ENCODE results near the gene PLCB1. TPM values are rescaled to one million over a fixed set of nuclear protein-coding genes. Genes with fewer than 3 reads are reported as not detected.
A peak's percentile ranks its signal among the peaks of the same experiment; 100 is the strongest.

Gene PLCB1
- total and polyA plus RNA-seq, 2 of the 4 experiments (the other 2 are of a cell fraction): 5.6 to 16.1 TPM

GRCh38 chr20:8200220-8200619 lies 68.2 kb downstream of the PLCB1 start:
- peaks cover 7 to 11% of the 10 kb centered on the region in 2 experiments for H3K79me1 ChIP-seq (ENCODE audit: low read depth in 1 of 2, low read length in 2 of 2)
- H3K56ac ChIP-seq (ENCODE audit: extremely low read depth, insufficient read depth, low read length): no peak overlapping the region
- H3K23ac ChIP-seq (ENCODE audit: low read depth, low read length): no peak overlapping the region
- TF ChIP-seq FOS (IDR thresholded peaks at IDR 0.05; ENCODE audit: low read depth, low read length) (no peak), MAZ (IDR thresholded peaks at IDR 0.05; ENCODE audit: borderline replicate concordance, low read depth, low read length) (no peak), MAFK (IDR thresholded peaks at IDR 0.05; ENCODE audit: low read depth, low read length) (peak; percentile 53; the same call in 1 of the 2 replicates), NFE2L2 (IDR thresholded peaks at IDR 0.05; ENCODE audit: low read depth, low read length) (no peak), SMC3 (IDR thresholded peaks at IDR 0.05; ENCODE audit: low read depth, low read length) (no peak), MXI1 (IDR thresholded peaks at IDR 0.05; ENCODE audit: borderline replicate concordance, low read depth, low read length) (no peak), RCOR1 (IDR thresholded peaks at IDR 0.05; ENCODE audit: insufficient replicate concordance, low read length) (no peak), POLR2A (IDR thresholded peaks at IDR 0.05; ENCODE audit: low read depth, low read length) (no peak)
- H3K27me3 ChIP-seq (ENCODE audit: control insufficient read depth, insufficient read depth, low read length): no peaks in the 10 kb centered on the region
- DNase-seq (no peak), ATAC-seq (ENCODE audit: low read depth) (no peak)
- no peak overlapping the region for H2AK5ac ChIP-seq (ENCODE audit: low read depth, low read length)
- H2BK120ac ChIP-seq (ENCODE audit: low read depth, low read length): no peak overlapping the region
- no peak overlapping the region for H3K14ac ChIP-seq (replicated peaks; ENCODE audit: low read depth, low read length)
- no peak overlapping the region for H2BK15ac ChIP-seq (ENCODE audit: low read depth, low read length)
- ChIA-PET POLR2A (ENCODE audit: unreplicated experiment) (no interaction called here), CTCF (no interaction called here)
- no peak overlapping the region for H3K4me3 ChIP-seq (ENCODE audit: insufficient read depth, low read depth, low read length)
- intact Hi-C loops (cut with micrococcal nuclease) (no loop called here), in situ Hi-C loops (cut with MboI; ENCODE audit: low sequenced_read_pairs) (no loop called here), dilution Hi-C loops (cut with HindIII; ENCODE audit: low sequenced_read_pairs, unreplicated experiment) (no loop called here)
- H2BK5ac ChIP-seq (ENCODE audit: low read depth, low read length, poor library complexity, severe bottlenecking): no peak overlapping the region
- H4K5ac ChIP-seq (ENCODE audit: low read depth, low read length): no peak overlapping the region
- no peak overlapping the region for H3K4me2 ChIP-seq (ENCODE audit: low read depth, low read length)
- H2AFZ ChIP-seq (replicated peaks; ENCODE audit: low read length, poor library complexity): no peak overlapping the region
- H3K18ac ChIP-seq (ENCODE audit: low read depth, low read length): no peak overlapping the region
- no TSS peak for BruUV-seq (replicated peaks)
- no peak overlapping the region for H3K9ac ChIP-seq (ENCODE audit: low read depth, low read length)
- H3K27ac ChIP-seq (ENCODE audit: insufficient read depth, low read length): no peak overlapping the region
- no peaks in the 10 kb centered on the region; the same call in 1 of the 2 replicates for H3K4me1 ChIP-seq (ENCODE audit: control insufficient read depth, insufficient read depth, low read length)
- H2AK9ac ChIP-seq (replicated peaks; ENCODE audit: low read depth, low read length, poor library complexity): no peak overlapping the region
- H4K91ac ChIP-seq (ENCODE audit: insufficient read depth, low read depth, low read length): no peak overlapping the region
- no peaks in the 10 kb centered on the region for H3K9me1 ChIP-seq (ENCODE audit: insufficient read depth, low read length)
- no peaks in the 10 kb centered on the region for H3K36me3 ChIP-seq (ENCODE audit: control insufficient read depth, insufficient read depth, low read length)
- H4K20me1 ChIP-seq (ENCODE audit: insufficient read depth, low read length): no peaks in the 10 kb centered on the region
- peaks cover 3% of the 10 kb centered on the region; the same call in 1 of the 2 replicates for H3K9me3 ChIP-seq (ENCODE audit: control insufficient read depth, insufficient read depth, low read length)
- no peak overlapping the region for H2BK20ac ChIP-seq (ENCODE audit: low read depth, low read length)
- no peak overlapping the region for H4K8ac ChIP-seq (ENCODE audit: low read depth in 2 of 2, low read length in 2 of 2)
- H3K4ac ChIP-seq (ENCODE audit: low read depth, low read length): no peak overlapping the region
